ENCODE measurements around the gene WFDC8.

- TF ChIP-seq CTCF (IDR thresholded peaks at IDR 0.05 in 8 of 11, conservative IDR thresholded peaks at IDR 0.05 in 3 of 11) (no peak), POLR2AphosphoS5 (IDR thresholded peaks at IDR 0.05) (no peak)
These were observed 63.8 kb downstream of the WFDC8 start, which contains the start of gene SPINT3 for GRCh38 chr20:45515147-45515913.

Data from spleen (tissue), 7 donors.